Measurements from ENCODE around the gene MAGEL2.

The MAGEL2 gene

GRCh38 chr15:23646165-23647000 is 1.3 kb downstream of the MAGEL2 start:
- DNase-seq (ENCODE audit: low spot score) = no peak
- TF ChIP-seq CTCF (IDR thresholded peaks at IDR 0.05; ENCODE audit: extremely low read depth, insufficient read depth, missing control alignments) = no peak
- in situ Hi-C loops (cut with MboI; ENCODE audit: low pct_unique_long_range_greater_than_20kb, low sequenced_read_pairs, unreplicated experiment) = no loop called here

GRCh38 chr15:23645371-23646164 is 2.1 kb downstream of the MAGEL2 start:
- no peak for DNase-seq (ENCODE audit: low spot score)
- TF ChIP-seq CTCF (IDR thresholded peaks at IDR 0.05; ENCODE audit: extremely low read depth, insufficient read depth, missing control alignments) = no peak
- in situ Hi-C loops (cut with MboI; ENCODE audit: low pct_unique_long_range_greater_than_20kb, low sequenced_read_pairs, unreplicated experiment) = no loop called here

GRCh38 chr15:23644829-23645228 is 2.8 kb downstream of the MAGEL2 start:
- in situ Hi-C loops (cut with MboI; ENCODE audit: low pct_unique_long_range_greater_than_20kb, low sequenced_read_pairs, unreplicated experiment) = no loop called here
- DNase-seq (ENCODE audit: low spot score) = no peak
- TF ChIP-seq CTCF (IDR thresholded peaks at IDR 0.05; ENCODE audit: extremely low read depth, insufficient read depth, missing control alignments) = no peak

GRCh38 chr15:23642413-23643044 is 5.1 kb downstream of the MAGEL2 start:
- DNase-seq (ENCODE audit: low spot score) = no peak
- in situ Hi-C loops (cut with MboI; ENCODE audit: low pct_unique_long_range_greater_than_20kb, low sequenced_read_pairs, unreplicated experiment) = no loop called here
- peak; percentile 55 for TF ChIP-seq CTCF (IDR thresholded peaks at IDR 0.05; ENCODE audit: extremely low read depth, insufficient read depth, missing control alignments)

- in situ Hi-C loops (cut with MboI; ENCODE audit: low pct_unique_long_range_greater_than_20kb, low sequenced_read_pairs, unreplicated experiment) = no loop called here
- no peak for TF ChIP-seq CTCF (IDR thresholded peaks at IDR 0.05; ENCODE audit: extremely low read depth, insufficient read depth, missing control alignments)
- DNase-seq (ENCODE audit: low spot score) = no peak
These were observed 13.5 kb downstream of the MAGEL2 start for GRCh38 chr15:23634181-23634580.

GRCh38 chr15:23629234-23629805 is 18.3 kb downstream of the MAGEL2 start:
- peak; percentile 6 for TF ChIP-seq CTCF (IDR thresholded peaks at IDR 0.05; ENCODE audit: extremely low read depth, insufficient read depth, missing control alignments)
- DNase-seq (ENCODE audit: low spot score) = no peak
- in situ Hi-C loops (cut with MboI; ENCODE audit: low pct_unique_long_range_greater_than_20kb, low sequenced_read_pairs, unreplicated experiment) = no loop called here
